Measurements from ENCODE around the gene STON2. TPM values are rescaled to one million over a fixed set of nuclear protein-coding genes. Genes with fewer than 3 reads are reported as not detected.
A peak's percentile ranks its signal among the peaks of the same experiment; 100 is the strongest.

The STON2 gene
- polyA plus RNA-seq, 1 experiment = not detected

GRCh38 chr14:81219210-81219758 is 180.8 kb downstream of the STON2 start:
- Histone ChIP-seq H3K27me3 (ENCODE audit: control insufficient read depth, insufficient read depth, low read length) (no peaks in the 10 kb centered on the region), H3K27ac (ENCODE audit: low read depth, low read length) (peak overlapping the region; percentile 85), H3K9me3 (ENCODE audit: control insufficient read depth, insufficient read depth, low read length) (no peaks in the 10 kb centered on the region), H3K4me3 (ENCODE audit: low read depth, low read length) (peak overlapping the region; percentile 84)
- ChIA-PET POLR2A (interaction anchor here (0.6 to 1.4 kb wide), 11 partner anchors 17 to 315 kb away, joined by 3 to 16 read pairs (median 3); partner anchors contain the start of gene SEL1L), CTCF (interaction anchor here (0.7 to 1.1 kb wide), 5 partner anchors 48 to 246 kb away, joined by 3 to 5 read pairs (median 3); no protein-coding TSS in a partner anchor)
- TF ChIP-seq CTCF (IDR thresholded peaks at IDR 0.05; ENCODE audit: low read depth, low read length) = no peak
- DNase-seq (ENCODE audit: low read depth, low spot score) = peak; percentile 95

GRCh38 chr14:81211844-81212243 is 188.3 kb downstream of the STON2 start:
- H3K27me3 ChIP-seq (ENCODE audit: control insufficient read depth, insufficient read depth, low read length) = no peaks in the 10 kb centered on the region
- ChIA-PET CTCF (interaction anchor here (0.6 to 1.7 kb wide), 4 partner anchors 41 to 252 kb away, joined by 3 to 16 read pairs (median 4); no protein-coding TSS in a partner anchor), POLR2A (no interaction called here)
- no peak overlapping the region for H3K27ac ChIP-seq (ENCODE audit: low read depth, low read length)
- H3K4me3 ChIP-seq (ENCODE audit: low read depth, low read length) = no peak overlapping the region
- TF ChIP-seq CTCF (IDR thresholded peaks at IDR 0.05; ENCODE audit: low read depth, low read length) = peak; percentile 41
- no peaks in the 10 kb centered on the region for H3K9me3 ChIP-seq (ENCODE audit: control insufficient read depth, insufficient read depth, low read length)
- no peak for DNase-seq (ENCODE audit: low read depth, low spot score)

Small RNA genes within 50 kb of the gene (small RNA-seq; reads per million reads assigned to genes)
- gene DYNLL1P1 (ENCODE audit: insufficient read length, low read depth) = not detected
- not detected for gene DYNLL1P2 (ENCODE audit: insufficient read length, low read depth)

Other genes starting within 250 kb of the STON2 start
- gene GTF2A1, start 179.4 kb downstream of the STON2 start, polyA plus RNA-seq (2011; rRNA removed) = 22.9 and 24.5 TPM in 2 replicates
- gene SEL1L, start 133.5 kb upstream of the STON2 start, polyA plus RNA-seq (2011; rRNA removed) = 36.5 and 40.7 TPM in 2 replicates

Measured in AG04450 (cell line).